A673 (cell line): ENCODE results near the gene SYTL4.

ENCODE experiments used
- CTCF ChIP-seq: fragments of 300-800, 200-600 bp; sonication (generic); conservative IDR thresholded peaks from 2 replicates; pipeline ENCODE4 v1.5.1; 2017; ENCODE audit warnings: low read depth, mild to moderate bottlenecking, antibody characterized with exemption, low read length, moderate library complexity, mixed read lengths
- EZH2 ChIP-seq: fragments of 200-600 bp; sonication (generic); IDR thresholded peaks from 2 replicates; pipeline ENCODE4 v1.6.1; 2017; ENCODE audit warnings: borderline replicate concordance, low read depth, mild to moderate bottlenecking, mixed read lengths, antibody characterized with exemption, low read length; ENCODE audit not compliant: poor library complexity, severe bottlenecking

GRCh38 chrX:100745205-100745604 is 13.3 kb upstream of the SYTL4 start:
- TF ChIP-seq CTCF, result no peak
- TF ChIP-seq EZH2, result no peak
